Measurements from ENCODE around the gene HNF1B. TPM values are rescaled to one million over a fixed set of nuclear protein-coding genes. Genes with fewer than 3 reads are reported as not detected.
"Not testable (repeated sequence)": the region's sequence is repeated elsewhere in the genome, so short reads cannot be mapped to it uniquely, and the experiment has no call there.

Gene HNF1B
- total RNA-seq, 1 donor from 2014 or later = 0.99 TPM

GRCh38 chr17:37708008-37708615 is 36.7 kb downstream of the HNF1B start:
- DNase-seq (ENCODE audit: extremely low read depth, low read depth, low spot score) = no peak

GRCh38 chr17:37706446-37706845 is 38.4 kb downstream of the HNF1B start:
- DNase-seq (ENCODE audit: extremely low read depth, low read depth, low spot score) = no peak

- no peak for DNase-seq (ENCODE audit: extremely low read depth, low read depth, low spot score)
These were observed 42.3 kb downstream of the HNF1B start for GRCh38 chr17:37702598-37702997.

GRCh38 chr17:37701496-37701898 is 43.4 kb downstream of the HNF1B start:
- no peak for DNase-seq (ENCODE audit: extremely low read depth, low read depth, low spot score)

- no peak for DNase-seq (ENCODE audit: extremely low read depth, low read depth, low spot score)
These were observed 44.0 kb downstream of the HNF1B start for GRCh38 chr17:37700881-37701280.

GRCh38 chr17:37699285-37699973 is 45.4 kb downstream of the HNF1B start:
- no peak for DNase-seq (ENCODE audit: extremely low read depth, low read depth, low spot score)

- DNase-seq (ENCODE audit: extremely low read depth, low read depth, low spot score) = no peak
These were observed 46.0 kb downstream of the HNF1B start for GRCh38 chr17:37698911-37699255.

- no peak for DNase-seq (ENCODE audit: extremely low read depth, low read depth, low spot score)
These were observed 46.5 kb downstream of the HNF1B start for GRCh38 chr17:37698132-37698910.

- no peak for DNase-seq (ENCODE audit: extremely low read depth, low read depth, low spot score)
These were observed 47.5 kb downstream of the HNF1B start for GRCh38 chr17:37697381-37697780.

- DNase-seq (ENCODE audit: extremely low read depth, low read depth, low spot score) = no peak
These were observed 48.5 kb downstream of the HNF1B start for GRCh38 chr17:37696366-37696765.

GRCh38 chr17:37695726-37696125 is 49.1 kb downstream of the HNF1B start:
- DNase-seq (ENCODE audit: extremely low read depth, low read depth, low spot score) = no peak

GRCh38 chr17:37694734-37695133 is 50.1 kb downstream of the HNF1B start:
- no peak for DNase-seq (ENCODE audit: extremely low read depth, low read depth, low spot score)

GRCh38 chr17:37693328-37693727 is 51.5 kb downstream of the HNF1B start:
- no peak for DNase-seq (ENCODE audit: extremely low read depth, low read depth, low spot score)

GRCh38 chr17:37691807-37692206 is 53.1 kb downstream of the HNF1B start:
- no peak for DNase-seq (ENCODE audit: extremely low read depth, low read depth, low spot score)

- no peak for DNase-seq (ENCODE audit: extremely low read depth, low read depth, low spot score)
These were observed 55.5 kb downstream of the HNF1B start for GRCh38 chr17:37689317-37689716.

- no peak for DNase-seq (ENCODE audit: extremely low read depth, low read depth, low spot score)
These were observed 61.3 kb downstream of the HNF1B start for GRCh38 chr17:37683454-37683984.

- no peak for DNase-seq (ENCODE audit: extremely low read depth, low read depth, low spot score)
These were observed 62.9 kb downstream of the HNF1B start for GRCh38 chr17:37682007-37682406.

- not testable (repeated sequence) for DNase-seq (ENCODE audit: extremely low read depth, low read depth, low spot score)
These were observed 64.9 kb downstream of the HNF1B start for GRCh38 chr17:37679995-37680394.

GRCh38 chr17:37678036-37678435 is 66.8 kb downstream of the HNF1B start:
- no peak for DNase-seq (ENCODE audit: extremely low read depth, low read depth, low spot score)

GRCh38 chr17:37677021-37677420 is 67.8 kb downstream of the HNF1B start:
- DNase-seq (ENCODE audit: extremely low read depth, low read depth, low spot score) = no peak

GRCh38 chr17:37676115-37676925 is 68.5 kb downstream of the HNF1B start:
- DNase-seq (ENCODE audit: extremely low read depth, low read depth, low spot score) = no peak

All from glomerular endothelial cell (primary cell).